Activated CD8-positive, alpha-beta memory T cell treated with anti-CD3 and anti-CD28 coated beads, Interleukin-2, amount 50 U/mL, for 1 hour (primary cell): ENCODE data around the gene PPP1R12A.
"Not testable (repeated sequence)": the region's sequence is repeated elsewhere in the genome, so short reads cannot be mapped to it uniquely, and the experiment has no call there.

Experiments used
- DNase-seq: peaks from one replicate; pipeline ENCODE4 v3.0.0-alpha.2; 2020; ENCODE audit errors: extremely low read depth

The PPP1R12A gene

GRCh38 chr12:79935021-79935623, at the start of gene PPP1R12A:
PPP1R12A (minus strand) TSS chr12:79935097; CDS start chr12:79934931, 166 bp downstream.
- peak; percentile 80 for DNase-seq

- DNase-seq = no peak
Measured at GRCh38 chr12:79983986-79984620, 49.2 kb upstream of the PPP1R12A start.

- no peak for DNase-seq
Measured at GRCh38 chr12:79983492-79983891, 48.6 kb upstream of the PPP1R12A start.

GRCh38 chr12:79982086-79983062, 47.5 kb upstream of the PPP1R12A start:
- no peak for DNase-seq

GRCh38 chr12:79978692-79979091, 43.8 kb upstream of the PPP1R12A start:
- no peak for DNase-seq

GRCh38 chr12:79977856-79978460, 43.1 kb upstream of the PPP1R12A start:
- DNase-seq = not testable (repeated sequence)

- no peak for DNase-seq
Measured at GRCh38 chr12:79975143-79975542, 40.2 kb upstream of the PPP1R12A start.

- no peak for DNase-seq
Measured at GRCh38 chr12:79973801-79974200, 38.9 kb upstream of the PPP1R12A start.

- DNase-seq = no peak
Measured at GRCh38 chr12:79964100-79964627, 29.3 kb upstream of the PPP1R12A start.

GRCh38 chr12:79961411-79961810, 26.5 kb upstream of the PPP1R12A start:
- DNase-seq = no peak

GRCh38 chr12:79959484-79959883, 24.6 kb upstream of the PPP1R12A start:
- DNase-seq = no peak

GRCh38 chr12:79956896-79957295, 22.0 kb upstream of the PPP1R12A start:
- DNase-seq = no peak

- no peak for DNase-seq
Measured at GRCh38 chr12:79955561-79955960, 20.7 kb upstream of the PPP1R12A start.

GRCh38 chr12:79954037-79954610, 19.2 kb upstream of the PPP1R12A start:
- DNase-seq = no peak

- no peak for DNase-seq
Measured at GRCh38 chr12:79949098-79949497, 14.2 kb upstream of the PPP1R12A start.

GRCh38 chr12:79945433-79945832, 10.5 kb upstream of the PPP1R12A start:
- no peak for DNase-seq

GRCh38 chr12:79944565-79944964, 9.7 kb upstream of the PPP1R12A start:
- DNase-seq = no peak

- not testable (repeated sequence) for DNase-seq
Measured at GRCh38 chr12:79942846-79943245, 7.9 kb upstream of the PPP1R12A start.

- DNase-seq = no peak
Measured at GRCh38 chr12:79939728-79940310, 4.9 kb upstream of the PPP1R12A start.

- DNase-seq = no peak
Measured at GRCh38 chr12:79938843-79939242, 3.9 kb upstream of the PPP1R12A start.

GRCh38 chr12:79936670-79937069, 1.8 kb upstream of the PPP1R12A start:
- DNase-seq = no peak
